Liver (tissue), 3 donors: ENCODE data around the gene OR10H5.
"Not testable (repeated sequence)": the region's sequence is repeated elsewhere in the genome, so short reads cannot be mapped to it uniquely, and the experiment has no call there.

ENCODE experiments used
- RAD21 ChIP-seq, 2 donors: IDR thresholded peaks; 2 replicates each; pipeline ENCODE4 v1.6.1; 2016; ENCODE audit warnings: antibody characterized with exemption in 2 of 2, mild to moderate bottlenecking in 2 of 2
- TF ChIP-seq, protein P1 (sequence below): fragments of 150-350 bp; IDR thresholded peaks from 2 replicates; pipeline ENCODE4 v1.5.1; 2017; ENCODE audit warnings: improper control_type of control experiment, low read depth, low read length; ENCODE audit not compliant: missing input control
- TF ChIP-seq, protein P2 (sequence below): IDR thresholded peaks from 2 replicates; pipeline ENCODE4 v1.6.1; 2016; ENCODE audit warnings: antibody characterized with exemption
- TF ChIP-seq, protein P3 (sequence below): IDR thresholded peaks from 2 replicates; pipeline ENCODE4 v1.6.1; 2016; ENCODE audit warnings: antibody characterized with exemption, mild to moderate bottlenecking
- donor health status: healthy.
- donor health status: healthy.

DNA sequence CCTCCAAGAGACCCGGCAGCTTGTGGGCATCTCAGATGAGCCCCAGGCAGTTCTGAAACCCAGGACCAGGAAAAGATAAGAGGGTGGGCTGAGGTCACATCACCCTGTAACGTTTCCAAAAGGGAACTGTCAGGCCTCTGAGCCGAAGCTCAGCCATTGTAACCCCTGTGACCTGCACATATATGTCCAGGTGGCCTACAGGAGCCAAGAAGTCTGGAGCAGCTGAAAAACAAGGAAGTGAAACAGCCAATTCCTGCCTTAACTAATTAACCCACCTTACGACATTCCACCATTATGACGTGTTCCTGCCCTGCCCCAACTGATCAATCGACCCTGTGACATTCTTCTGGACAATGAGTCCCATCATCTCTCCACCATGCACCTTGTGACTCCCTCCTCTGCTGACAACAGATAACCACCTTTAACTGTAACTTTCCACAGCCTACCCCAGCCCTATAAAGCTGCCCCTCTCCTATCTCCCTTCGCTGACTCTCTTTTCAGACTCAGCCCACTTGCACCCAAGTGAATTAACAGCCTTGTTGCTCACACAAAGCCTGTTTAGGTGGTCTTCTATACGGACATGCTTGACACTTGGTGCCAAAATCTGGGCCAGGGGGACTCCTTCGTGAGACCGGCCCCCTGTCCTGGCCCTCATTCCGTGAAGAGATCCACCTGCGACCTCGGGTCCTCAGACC, 41.3 kb downstream of the OR10H5 start:
- TF ChIP-seq, protein P1, sequence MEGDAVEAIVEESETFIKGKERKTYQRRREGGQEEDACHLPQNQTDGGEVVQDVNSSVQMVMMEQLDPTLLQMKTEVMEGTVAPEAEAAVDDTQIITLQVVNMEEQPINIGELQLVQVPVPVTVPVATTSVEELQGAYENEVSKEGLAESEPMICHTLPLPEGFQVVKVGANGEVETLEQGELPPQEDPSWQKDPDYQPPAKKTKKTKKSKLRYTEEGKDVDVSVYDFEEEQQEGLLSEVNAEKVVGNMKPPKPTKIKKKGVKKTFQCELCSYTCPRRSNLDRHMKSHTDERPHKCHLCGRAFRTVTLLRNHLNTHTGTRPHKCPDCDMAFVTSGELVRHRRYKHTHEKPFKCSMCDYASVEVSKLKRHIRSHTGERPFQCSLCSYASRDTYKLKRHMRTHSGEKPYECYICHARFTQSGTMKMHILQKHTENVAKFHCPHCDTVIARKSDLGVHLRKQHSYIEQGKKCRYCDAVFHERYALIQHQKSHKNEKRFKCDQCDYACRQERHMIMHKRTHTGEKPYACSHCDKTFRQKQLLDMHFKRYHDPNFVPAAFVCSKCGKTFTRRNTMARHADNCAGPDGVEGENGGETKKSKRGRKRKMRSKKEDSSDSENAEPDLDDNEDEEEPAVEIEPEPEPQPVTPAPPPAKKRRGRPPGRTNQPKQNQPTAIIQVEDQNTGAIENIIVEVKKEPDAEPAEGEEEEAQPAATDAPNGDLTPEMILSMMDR, result not testable (repeated sequence)
- TF ChIP-seq, protein P2, sequence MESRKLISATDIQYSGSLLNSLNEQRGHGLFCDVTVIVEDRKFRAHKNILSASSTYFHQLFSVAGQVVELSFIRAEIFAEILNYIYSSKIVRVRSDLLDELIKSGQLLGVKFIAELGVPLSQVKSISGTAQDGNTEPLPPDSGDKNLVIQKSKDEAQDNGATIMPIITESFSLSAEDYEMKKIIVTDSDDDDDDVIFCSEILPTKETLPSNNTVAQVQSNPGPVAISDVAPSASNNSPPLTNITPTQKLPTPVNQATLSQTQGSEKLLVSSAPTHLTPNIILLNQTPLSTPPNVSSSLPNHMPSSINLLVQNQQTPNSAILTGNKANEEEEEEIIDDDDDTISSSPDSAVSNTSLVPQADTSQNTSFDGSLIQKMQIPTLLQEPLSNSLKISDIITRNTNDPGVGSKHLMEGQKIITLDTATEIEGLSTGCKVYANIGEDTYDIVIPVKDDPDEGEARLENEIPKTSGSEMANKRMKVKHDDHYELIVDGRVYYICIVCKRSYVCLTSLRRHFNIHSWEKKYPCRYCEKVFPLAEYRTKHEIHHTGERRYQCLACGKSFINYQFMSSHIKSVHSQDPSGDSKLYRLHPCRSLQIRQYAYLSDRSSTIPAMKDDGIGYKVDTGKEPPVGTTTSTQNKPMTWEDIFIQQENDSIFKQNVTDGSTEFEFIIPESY, result not testable (repeated sequence)
- TF ChIP-seq, protein P3, sequence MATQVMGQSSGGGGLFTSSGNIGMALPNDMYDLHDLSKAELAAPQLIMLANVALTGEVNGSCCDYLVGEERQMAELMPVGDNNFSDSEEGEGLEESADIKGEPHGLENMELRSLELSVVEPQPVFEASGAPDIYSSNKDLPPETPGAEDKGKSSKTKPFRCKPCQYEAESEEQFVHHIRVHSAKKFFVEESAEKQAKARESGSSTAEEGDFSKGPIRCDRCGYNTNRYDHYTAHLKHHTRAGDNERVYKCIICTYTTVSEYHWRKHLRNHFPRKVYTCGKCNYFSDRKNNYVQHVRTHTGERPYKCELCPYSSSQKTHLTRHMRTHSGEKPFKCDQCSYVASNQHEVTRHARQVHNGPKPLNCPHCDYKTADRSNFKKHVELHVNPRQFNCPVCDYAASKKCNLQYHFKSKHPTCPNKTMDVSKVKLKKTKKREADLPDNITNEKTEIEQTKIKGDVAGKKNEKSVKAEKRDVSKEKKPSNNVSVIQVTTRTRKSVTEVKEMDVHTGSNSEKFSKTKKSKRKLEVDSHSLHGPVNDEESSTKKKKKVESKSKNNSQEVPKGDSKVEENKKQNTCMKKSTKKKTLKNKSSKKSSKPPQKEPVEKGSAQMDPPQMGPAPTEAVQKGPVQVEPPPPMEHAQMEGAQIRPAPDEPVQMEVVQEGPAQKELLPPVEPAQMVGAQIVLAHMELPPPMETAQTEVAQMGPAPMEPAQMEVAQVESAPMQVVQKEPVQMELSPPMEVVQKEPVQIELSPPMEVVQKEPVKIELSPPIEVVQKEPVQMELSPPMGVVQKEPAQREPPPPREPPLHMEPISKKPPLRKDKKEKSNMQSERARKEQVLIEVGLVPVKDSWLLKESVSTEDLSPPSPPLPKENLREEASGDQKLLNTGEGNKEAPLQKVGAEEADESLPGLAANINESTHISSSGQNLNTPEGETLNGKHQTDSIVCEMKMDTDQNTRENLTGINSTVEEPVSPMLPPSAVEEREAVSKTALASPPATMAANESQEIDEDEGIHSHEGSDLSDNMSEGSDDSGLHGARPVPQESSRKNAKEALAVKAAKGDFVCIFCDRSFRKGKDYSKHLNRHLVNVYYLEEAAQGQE, result not testable (repeated sequence)
- TF ChIP-seq RAD21 (IDR thresholded peaks at IDR 0.05), result not testable (repeated sequence)
